Mucosa of gallbladder (tissue), 1 donor: ENCODE data around the gene RFNG. TPM values are rescaled to one million over a fixed set of nuclear protein-coding genes. Genes with fewer than 3 reads are reported as not detected.

Experiments
- DNase-seq: peaks from one replicate; pipeline ENCODE4 v3.0.0-alpha.2; 2020; ENCODE audit warnings: low spot score
- total RNA-seq: library from RNA; stranded (reverse); gene quantifications from one replicate; pipeline ENCODE4 v1.2.1, GENCODE V29; 2021
- donor health status: DM: no; HTN: no; CAD: no.

RFNG gene
- total RNA-seq, 1 donor from 2014 or later = 51.6 TPM

DNA sequence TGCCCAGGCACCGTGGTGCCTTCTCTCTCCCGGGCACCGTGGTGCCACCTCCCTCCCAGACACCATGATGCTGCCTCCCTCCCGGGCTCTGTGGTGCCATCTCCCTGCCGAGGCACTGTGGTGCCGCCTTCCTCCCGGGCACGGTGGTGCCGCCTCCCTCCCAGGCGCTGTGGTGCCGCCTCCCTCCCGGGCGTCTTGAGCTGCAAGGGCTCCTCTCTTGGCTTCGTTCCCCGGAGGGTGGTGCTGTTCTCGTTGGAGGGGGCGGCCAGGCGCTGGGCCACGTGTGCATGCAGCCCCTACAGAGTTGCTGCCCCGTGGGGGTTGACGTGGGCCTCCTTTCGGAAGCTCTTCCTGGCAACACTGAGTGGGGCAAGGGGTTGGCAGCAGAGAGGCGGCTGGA lies 37.2 kb downstream of the RFNG start:
- DNase-seq = no peak

DNA sequence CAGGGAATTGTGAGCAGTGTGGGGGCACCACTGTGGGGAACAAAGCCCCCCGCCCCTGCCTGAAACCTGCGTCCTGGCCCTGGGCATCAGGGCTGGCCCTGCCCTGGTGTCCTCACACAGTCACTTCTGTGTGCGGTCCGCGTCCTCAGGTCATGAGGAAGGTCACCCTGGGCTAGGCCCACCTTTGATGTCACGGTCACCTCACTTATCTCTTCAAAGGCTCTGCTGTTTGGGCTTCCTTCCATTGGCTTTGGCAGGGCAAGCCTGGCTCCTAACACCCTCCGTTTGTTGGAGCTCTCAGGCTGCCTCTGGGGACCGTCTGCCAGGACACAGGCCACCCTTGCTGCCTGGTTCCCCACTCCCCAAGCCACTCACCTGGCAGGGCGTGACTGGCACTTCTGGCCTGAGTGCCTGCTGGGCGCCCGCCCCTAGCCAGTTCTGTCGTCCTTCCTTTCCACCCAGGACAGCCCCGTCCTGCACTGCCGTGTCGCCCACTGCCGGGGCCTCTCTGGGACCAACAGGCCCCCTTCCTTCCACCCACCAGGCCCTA lies 37.8 kb downstream of the RFNG start:
- DNase-seq = no peak

DNA sequence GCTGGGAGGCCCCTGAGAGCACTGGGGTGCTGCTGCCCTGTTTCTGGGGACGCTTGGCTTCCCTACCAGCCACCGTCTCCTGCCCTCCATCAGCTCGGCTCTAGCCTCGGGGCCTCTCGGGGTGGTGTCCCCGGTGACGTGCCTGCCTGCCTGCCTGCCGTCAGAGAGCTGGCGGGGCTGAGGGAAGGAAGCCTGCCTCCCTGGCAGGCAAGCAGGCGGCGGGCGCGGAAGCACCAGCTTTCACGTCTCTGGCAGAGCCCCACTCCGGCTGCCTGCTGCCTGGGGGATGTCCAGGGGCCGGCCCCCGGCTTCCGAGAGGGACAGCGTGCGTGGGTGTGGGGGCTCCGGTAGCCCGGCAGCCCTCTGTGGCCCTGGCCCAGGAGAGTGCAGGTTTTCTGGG lies 38.3 kb downstream of the RFNG start:
- DNase-seq = peak; percentile 54

GRCh38 chr17:82012640-82013295 lies 38.8 kb downstream of the RFNG start:
- no peak for DNase-seq

DNA sequence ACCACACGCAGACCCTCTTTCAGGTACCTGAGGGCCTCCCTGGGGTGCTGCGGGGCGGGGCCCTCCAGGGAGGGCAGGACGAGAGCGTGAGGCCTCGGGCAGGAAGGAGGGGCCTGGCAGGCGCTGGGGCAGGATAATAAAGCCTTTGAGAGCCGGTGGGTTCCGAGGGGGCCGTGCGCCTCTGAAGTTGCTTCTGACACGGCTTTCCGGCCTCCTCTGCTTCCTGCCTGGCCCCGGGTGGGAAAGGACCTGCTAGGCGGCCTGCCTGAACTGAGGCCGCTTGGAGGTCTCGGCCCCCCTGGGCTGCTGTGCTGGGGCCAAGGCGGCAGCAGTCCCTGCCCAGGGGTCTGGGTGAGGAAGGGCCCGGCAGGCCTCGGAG lies 39.4 kb downstream of the RFNG start:
- no peak for DNase-seq

GRCh38 chr17:82011617-82012187 lies 39.9 kb downstream of the RFNG start:
- no peak for DNase-seq

DNA sequence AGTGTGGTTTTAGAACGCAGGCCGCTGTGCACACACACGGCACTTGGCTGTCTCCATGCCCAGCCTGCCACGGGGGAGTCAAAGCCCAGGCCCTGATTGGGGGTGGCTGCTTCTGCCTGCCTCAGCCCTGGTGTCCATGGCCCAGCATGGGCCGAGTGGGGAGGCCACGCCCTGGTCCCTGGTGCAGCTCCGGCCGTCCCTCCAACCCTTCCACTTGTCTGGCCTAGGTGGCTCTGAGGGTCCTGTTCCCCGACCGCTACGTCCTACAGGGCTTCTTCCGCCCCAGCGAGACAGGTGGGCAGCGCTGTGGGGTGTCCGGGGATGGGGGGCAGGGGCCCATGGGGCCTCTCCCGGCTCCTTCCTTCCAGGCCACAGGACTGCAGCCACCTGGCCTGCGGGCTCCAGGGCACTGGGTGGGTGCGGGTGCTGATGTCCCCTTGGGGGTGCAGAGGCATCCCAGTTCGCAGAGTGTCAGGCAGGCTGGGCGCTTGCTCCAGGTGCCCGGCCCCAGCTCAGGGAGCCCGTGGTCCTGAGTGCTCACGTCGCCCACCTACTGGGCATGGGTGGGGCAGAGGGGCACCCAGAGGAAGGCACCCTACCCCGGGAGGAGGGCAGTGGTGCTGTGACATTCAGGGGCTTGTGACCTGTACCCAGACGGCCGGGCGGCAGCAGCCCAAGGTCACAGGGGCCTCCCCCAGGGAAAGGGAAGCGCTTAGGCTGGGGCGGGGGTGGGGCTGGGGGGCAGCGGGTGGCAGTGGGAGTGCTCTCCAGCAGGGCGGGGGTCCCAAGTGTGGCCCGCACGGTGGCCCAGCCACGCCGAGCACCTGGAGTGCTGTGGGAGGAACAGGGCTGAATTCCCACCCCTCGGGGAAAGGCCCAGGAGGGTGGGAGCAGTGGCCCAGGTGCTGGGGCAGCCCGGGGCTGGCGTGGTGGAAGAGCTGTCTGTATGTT lies 40.8 kb downstream of the RFNG start:
- no peak for DNase-seq

DNA sequence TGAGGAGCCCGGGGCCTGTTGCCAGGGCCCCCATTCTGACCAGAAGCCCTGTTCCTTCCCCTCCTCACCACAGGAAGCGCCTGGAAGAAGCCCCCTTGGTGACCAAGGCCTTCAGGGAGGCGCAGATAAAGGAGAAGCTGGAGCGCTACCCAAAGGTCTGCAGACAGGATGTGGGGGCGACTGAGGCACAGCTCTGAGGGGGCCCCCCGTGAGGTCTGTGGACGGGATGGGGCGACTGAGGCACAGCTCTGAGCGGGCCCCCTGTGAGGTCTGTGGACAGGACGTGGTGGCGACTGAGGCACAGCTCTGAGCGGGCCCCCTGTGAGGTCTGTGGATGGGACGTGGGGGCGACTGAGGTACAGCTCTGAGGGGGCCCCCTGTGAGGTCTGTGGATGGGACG lies 42.2 kb downstream of the RFNG start:
- no peak for DNase-seq

- no peak for DNase-seq
Observed at GRCh38 chr17:82008941-82009405, 42.6 kb downstream of the RFNG start.

DNA sequence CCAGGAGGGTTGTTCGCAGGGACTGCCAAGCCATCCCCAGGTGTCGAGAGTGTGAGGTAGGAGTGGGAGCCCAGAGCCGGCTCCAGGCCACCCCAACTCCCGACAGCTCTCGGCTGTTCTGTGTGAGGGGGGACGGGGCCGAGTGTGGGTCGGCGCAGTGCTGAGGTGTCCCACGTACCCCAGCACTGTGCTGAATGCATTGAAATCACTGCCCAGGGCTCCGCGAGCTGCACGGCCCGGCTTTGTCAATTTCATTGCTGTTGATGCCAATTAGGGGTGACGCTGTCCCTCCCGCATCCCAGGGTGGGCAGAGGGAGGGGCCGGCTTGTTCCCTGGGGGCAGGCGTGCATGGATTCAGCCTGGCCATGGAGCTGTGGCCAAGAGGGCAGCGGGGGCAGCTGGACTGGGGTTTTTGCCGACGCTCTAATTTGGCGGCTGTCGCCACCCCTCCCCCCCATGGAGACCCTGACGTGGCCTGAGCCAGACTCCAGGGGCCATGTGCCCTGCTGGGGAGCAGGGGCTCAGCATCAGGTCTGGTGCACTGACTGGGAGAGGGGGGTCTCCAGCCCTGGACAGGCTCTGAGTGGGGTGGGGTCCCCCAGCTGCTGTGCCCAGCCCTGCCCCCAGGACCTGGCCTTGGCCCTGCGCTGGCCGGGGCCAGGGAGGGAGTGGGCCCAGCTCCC lies 43.2 kb downstream of the RFNG start:
- DNase-seq = no peak

DNA sequence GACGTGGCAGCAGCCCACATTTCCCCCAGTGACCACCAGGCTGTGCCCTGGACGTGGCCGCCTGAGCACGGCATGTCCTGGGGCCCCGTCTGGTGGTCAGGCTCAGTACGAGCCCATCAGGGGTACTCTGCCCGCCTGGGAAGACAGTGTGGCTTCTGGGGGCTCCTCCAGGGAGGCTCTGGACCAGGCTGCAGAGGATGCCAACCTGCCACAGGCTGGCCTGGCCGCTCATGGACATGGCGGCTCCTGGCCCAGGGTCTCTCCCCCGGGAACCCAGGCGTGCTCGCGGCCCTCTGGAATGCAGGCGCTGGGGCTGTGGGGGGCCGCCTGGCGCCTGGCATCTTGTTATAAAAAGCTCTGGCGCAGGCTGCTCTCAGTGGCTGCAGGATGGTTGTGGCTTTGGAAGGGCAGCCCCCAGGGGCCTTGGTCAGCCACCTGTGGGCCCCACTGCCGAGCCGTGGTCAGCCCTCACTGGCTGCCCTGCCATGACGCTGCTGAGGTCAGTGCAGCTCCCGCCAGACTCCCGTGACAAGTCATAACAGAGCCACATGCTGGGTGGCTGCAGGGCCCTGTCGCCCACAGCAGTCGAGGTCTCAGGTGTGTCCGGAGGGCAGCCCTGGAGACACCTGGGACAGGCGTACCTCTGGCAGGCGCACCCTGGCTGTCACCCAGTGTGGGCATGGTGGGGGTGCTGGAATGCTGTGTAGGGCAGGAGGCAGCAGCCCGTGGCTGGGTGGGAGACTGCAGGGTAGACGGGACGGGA lies 43.9 kb downstream of the RFNG start:
- DNase-seq = no peak

DNA sequence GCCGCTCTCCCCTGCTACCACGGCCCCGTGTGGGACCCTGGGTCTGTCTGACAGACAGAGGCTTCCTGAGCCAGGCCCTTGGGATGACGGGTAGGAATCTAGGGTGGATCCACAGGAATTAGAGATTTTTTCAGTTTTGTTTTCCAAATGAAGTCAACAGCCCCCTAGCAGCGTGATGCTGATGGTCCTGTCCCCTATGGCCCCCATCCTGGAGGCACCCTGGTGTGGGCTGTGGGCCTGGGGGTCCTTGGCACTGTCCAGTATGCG lies 44.5 kb downstream of the RFNG start:
- DNase-seq = no peak

- no peak for DNase-seq
Observed at GRCh38 chr17:82006468-82007227, 45.0 kb downstream of the RFNG start.

GRCh38 chr17:82005701-82006348 lies 45.8 kb downstream of the RFNG start:
- DNase-seq = no peak

DNA sequence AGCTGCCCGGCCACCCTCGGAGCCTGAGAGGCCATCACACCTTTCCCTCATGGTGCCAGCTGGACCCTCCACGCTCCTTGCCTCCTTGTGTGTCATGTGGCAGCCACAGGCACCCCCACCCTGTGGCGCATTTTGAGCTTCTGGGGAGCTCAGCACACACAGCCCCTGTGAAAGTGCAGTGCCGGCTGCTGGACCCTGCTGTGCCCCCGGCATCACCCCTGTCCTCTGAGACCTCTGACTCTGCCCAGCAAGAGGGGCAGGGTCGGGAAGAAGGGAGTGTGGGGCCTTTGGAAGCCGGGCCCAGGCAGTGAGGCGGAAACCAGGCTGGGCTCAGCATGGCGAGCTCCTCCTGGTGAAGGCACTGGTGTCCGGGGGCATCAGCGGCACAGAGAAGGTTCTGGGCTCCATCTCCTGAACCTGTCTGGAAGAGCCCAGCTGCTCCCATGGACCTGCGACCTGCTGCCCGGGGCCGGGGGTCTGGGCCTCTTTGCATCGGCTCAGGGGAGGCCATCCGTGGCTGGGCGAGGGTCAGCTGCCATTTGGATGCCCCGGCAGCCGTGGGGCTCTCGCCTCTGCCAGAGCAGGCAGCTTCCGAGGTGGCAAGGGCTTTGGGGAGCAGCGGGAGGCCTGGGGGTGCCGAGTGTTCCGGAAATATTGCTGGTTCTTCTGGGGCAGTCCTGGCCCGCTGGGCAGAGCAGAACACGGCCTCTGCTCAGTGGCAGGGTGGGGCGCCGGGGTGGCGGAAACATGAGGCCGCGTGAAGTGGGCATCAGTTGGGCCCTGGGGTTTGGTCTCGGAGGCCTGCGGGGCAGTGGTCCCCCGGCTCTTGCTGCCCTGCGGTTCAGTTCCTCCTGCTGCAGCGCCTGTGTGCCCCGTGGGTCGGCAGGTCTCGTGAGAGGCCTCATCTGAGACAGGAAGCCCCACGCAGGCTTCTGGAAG lies 46.8 kb downstream of the RFNG start:
- no peak for DNase-seq

DNA sequence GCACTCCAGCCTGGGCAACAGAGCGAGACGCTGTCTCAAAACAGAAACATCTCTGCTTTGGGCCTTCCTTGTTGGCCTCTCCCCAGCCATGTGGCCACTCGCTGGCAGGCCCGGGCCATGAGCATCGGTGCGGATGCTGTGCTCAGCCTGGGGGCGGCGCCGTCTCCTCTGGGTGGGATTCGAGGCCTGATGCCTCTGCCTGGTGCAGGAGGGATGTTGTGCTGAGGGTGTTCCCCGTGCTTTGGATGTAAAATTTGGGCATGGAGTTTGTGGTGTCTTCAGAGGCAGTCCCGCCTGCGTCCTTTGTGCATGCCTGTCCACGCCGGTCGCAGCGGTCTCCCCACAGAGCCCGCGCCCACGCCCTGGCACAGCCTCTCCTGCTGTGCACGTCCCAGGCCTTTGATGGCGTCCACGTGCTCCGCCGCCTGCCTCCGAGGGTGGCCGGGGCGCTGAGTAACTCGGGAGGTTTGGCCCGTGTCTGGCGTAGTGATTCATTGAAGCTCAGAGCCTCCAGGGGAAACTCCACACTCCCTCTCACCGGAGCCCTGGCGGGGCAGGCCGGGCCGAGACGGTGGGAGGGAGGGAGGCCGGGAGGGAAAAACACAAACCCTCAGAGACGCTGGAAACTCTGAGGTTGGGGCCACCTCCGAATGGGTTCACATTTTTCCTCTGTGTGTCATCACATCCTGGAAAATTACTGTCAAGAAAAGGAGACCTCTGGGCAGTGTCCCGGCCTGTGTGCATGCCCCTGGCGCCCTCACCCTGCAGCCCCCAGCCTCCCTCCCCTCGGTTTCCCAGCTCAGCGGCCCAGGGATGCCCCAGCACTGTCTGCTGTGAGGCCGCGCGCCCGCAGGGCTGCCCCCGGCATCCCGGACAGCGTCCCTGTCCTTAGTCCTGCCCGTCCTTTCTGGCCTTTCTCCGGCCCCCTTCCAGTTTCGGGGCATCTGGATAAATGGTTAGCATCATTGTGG lies 47.9 kb downstream of the RFNG start:
- peak; percentile 44 for DNase-seq

GRCh38 chr17:82001571-82002056 lies 50.0 kb downstream of the RFNG start:
- no peak for DNase-seq
